HG02943 (cell line): Measurements from ENCODE around the gene BCR.
"Not testable (repeated sequence)": the region's sequence is repeated elsewhere in the genome, so short reads cannot be mapped to it uniquely, and the experiment has no call there.

ENCODE experiments used
- ATAC-seq: cut with Tn5 transposase; IDR thresholded peaks from one replicate; pipeline ENCODE4 v1.9.1; 2021; ENCODE audit warnings: mild to moderate bottlenecking, low read depth, moderate library complexity; ENCODE audit not compliant: unreplicated experiment

Gene BCR

DNA sequence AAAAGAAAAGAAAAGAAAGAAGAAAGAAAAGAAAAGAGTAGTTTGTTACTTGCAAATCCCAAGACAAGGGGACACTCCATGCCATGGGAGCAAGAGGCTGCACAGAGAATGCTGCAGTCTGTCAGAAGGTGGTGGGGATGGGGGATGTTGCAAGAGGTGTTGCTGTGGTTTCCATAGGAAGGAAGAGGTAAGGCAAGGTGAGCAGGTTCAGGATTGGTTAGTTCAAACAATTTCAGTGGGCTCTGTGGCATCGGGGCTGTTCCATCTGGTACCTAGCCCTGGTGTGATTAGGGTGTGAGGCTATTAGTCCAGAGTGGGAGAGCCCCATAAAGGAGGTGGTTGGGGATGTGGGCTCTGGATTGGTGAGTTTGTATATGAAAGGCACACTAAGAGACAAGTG lies 172.7 kb downstream of the BCR start:
- no peak for ATAC-seq

DNA sequence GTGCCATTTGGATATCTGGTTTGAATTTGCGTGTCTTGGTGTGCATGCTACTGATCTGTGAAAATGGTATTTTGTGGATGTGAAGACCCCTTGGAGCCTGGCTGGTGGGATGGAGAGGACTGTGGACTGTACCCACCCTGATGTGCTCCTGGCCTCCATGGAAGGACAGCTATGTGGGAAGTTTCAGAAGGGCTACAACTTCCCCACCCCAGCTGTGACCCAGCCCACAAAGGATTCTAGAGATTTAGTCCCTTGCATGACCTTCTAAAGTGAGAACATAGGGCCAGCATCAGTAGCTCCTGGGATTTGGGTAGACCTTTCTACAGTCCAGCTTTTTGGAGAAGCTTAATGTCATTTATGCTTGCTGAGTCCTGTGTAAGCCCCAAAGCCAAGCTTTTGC lies 173.4 kb downstream of the BCR start:
- ATAC-seq, result no peak

GRCh38 chr22:23356094-23356493 lies 175.8 kb downstream of the BCR start:
- no peak for ATAC-seq

- ATAC-seq, result no peak
Observed at GRCh38 chr22:23357053-23357452, 176.7 kb downstream of the BCR start.

DNA sequence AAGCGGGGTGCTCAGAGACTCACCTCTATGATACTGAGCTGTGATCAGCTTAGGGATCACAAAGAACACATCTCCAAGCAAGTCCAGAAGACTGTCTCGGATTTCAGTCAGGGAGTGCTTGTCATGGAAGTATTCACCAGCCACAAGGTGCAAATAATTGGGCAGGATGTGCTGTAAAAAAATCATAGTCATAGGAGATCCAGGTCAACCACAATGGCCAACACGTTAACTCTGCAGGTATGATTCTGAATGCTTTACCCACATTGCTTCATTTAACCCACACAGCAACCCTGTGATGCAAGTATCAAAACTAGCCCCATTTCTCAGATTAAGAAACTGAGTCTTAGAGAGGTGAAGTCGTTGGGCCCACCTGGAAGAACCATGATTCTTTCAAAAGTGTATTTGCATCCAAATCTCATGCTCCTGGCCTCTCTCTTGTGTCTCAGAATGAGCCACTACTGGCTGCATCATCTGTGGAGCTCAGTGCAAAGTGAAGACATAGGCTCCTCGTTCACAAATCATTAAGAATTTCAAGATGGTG lies 179.3 kb downstream of the BCR start:
- ATAC-seq, result no peak

DNA sequence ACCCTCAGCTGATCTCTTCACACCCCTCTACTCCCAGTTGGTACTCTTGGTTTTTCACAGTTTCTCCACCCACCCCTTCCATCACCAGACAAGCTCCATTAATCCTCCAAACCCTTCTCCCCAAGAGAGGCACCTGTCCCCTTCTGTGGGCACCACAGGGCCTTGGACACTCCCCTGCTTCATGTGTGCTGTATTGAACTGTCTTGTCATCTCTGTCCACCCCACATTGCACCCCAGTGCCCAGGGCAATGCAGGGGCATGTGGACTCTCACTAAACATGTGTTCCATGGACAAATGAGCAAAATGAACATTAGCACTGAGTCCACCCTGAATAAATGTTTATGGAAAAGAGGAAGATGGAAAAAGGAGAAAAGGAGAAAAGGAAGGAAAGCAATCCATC lies 181.4 kb downstream of the BCR start:
- no peak for ATAC-seq

- ATAC-seq, result no peak
Observed at GRCh38 chr22:23363683-23364082, 183.4 kb downstream of the BCR start.

DNA sequence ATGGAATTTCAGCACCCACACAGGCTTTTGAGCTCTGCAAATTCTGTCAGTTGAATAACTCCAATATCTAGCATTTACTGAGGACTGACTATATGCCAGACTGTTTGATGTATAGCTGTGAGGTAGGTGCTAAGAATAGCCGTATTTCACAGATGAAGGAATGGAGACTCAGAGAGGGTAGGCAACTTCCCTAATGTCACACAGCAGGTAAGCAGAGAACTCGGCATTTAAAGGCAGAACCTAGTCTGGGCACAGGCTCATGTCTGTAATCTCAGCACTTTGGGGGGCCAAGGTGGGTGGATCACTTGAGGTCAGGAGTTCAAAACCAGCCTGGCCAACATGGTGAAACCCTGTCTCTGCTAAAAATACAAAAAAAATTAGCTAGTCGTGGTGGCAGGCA lies 184.1 kb downstream of the BCR start:
- ATAC-seq, result no peak

GRCh38 chr22:23365524-23365923 lies 185.2 kb downstream of the BCR start:
- ATAC-seq, result no peak

DNA sequence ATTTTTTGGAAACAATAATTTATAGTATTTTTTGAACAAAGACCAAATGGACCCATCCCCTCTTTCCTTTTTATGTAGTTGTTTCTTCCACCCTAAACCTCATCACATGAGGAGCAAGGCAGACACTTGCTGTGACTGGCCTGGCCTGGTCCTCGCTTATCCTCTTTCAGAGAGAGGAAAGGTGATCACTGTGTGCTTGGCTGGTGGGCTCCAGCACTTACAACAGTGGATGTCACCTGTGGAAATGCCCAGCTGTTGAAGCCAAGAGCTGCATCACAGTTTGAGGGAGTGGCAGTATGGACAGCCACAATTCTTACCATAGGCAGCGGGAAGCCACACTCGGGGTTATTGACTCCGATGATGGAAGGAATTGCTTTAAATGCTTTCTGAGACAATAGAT lies 185.7 kb downstream of the BCR start:
- no peak for ATAC-seq

GRCh38 chr22:23367196-23367595 lies 186.9 kb downstream of the BCR start:
- ATAC-seq, result not testable (repeated sequence)
